Aorta (tissue), 5 donors: Measurements from ENCODE around the gene CCNJL. TPM values are rescaled to one million over a fixed set of nuclear protein-coding genes. Genes with fewer than 3 reads are reported as not detected.
A peak's percentile ranks its signal among the peaks of the same experiment; 100 is the strongest.

Experiments used
- ATAC-seq: fragments of 200-7000 bp; cut with Tn5 transposase; one replicate; pipeline ENCODE4 v1.9.1; 2022; ENCODE audit warnings: moderate library complexity; ENCODE audit not compliant: low FRiP score
- DNase-seq, 2 donors: peaks; one replicate each; pipeline ENCODE4 v3.0.0-alpha.2; 2020
- H3K27ac ChIP-seq, 2 donors: one replicate each; pipeline ENCODE4 v1.5.1; 2013; ENCODE audit warnings: low read length in 2 of 2, mild to moderate bottlenecking in 2 of 2, moderate library complexity in 2 of 2, control low read depth in 1 of 2, inconsistent platforms in 1 of 2, low read depth in 1 of 2
- H3K27me3 ChIP-seq, 2 donors: one replicate each; pipeline ENCODE4 v1.6.1; 2013; ENCODE audit warnings: control low read depth in 1 of 2, low read length in 1 of 2, mild to moderate bottlenecking in 1 of 2, moderate library complexity in 1 of 2; ENCODE audit not compliant: insufficient read depth in 2 of 2, control insufficient read depth in 1 of 2
- H3K36me3 ChIP-seq, 2 donors: one replicate each; pipeline ENCODE4 v1.6.1; 2013; ENCODE audit warnings: control low read depth in 1 of 2, low read length in 1 of 2, mild to moderate bottlenecking in 1 of 2; ENCODE audit not compliant: insufficient read depth in 2 of 2, control insufficient read depth in 1 of 2
- H3K4me1 ChIP-seq, 2 donors: one replicate each; pipeline ENCODE4 v1.6.1; 2013; ENCODE audit warnings: low read length in 2 of 2, control low read depth in 1 of 2, mild to moderate bottlenecking in 1 of 2, moderate library complexity in 1 of 2; ENCODE audit not compliant: insufficient read depth in 2 of 2, control insufficient read depth in 1 of 2
- H3K4me3 ChIP-seq, 2 donors: one replicate each; pipeline ENCODE4 v1.5.1; 2013; ENCODE audit warnings: low read length in 2 of 2, control low read depth in 1 of 2, mild to moderate bottlenecking in 1 of 2
- H3K9me3 ChIP-seq: one replicate; pipeline ENCODE4 v1.6.1; 2013; ENCODE audit warnings: mild to moderate bottlenecking, low read length; ENCODE audit not compliant: control insufficient read depth
- WGBS, 2 donors: extraction: QIAGEN DNeasy Blood & Tissue Kit; methylation state at CpG; one replicate each; pipeline ENCODE4 v1.1.7; 2013; 5-methylcytosine and 5-hydroxymethylcytosine counted together
- intact Hi-C, 2 donors: fragments of 100-400 bp; cut with DNase I; formaldehyde crosslinking; loops; one replicate each; pipeline versions ENCODE4 v1.14.2 to v1.15.0; 2022
- polyA plus RNA-seq, 2 donors: library from polyadenylated mRNA; stranded (reverse); fragments of 200-250 nt; gene quantifications; one replicate each; pipeline ENCODE4 v1.2.3, GENCODE V29; 2013
- total RNA-seq, 2 donors: library from RNA; stranded (reverse); fragmentation: NEBNext Ultra II Directional; extraction: Animal tissue kit (Norgen Biotek cat#: 25700); gene quantifications; one replicate each; pipeline ENCODE4 v1.2.1, GENCODE V29; 2021
- donor health status: healthy with polysubstance abuse.
- donor health status: Bipolar disorder and iron deficiency.
- donor health status: DM: no; HTN: no; CAD: no.
- donor health status: DM: no; HTN: no; CAD: no.
- donor health status: DM: yes; HTN: yes; CAD: no.

Gene CCNJL
- total and polyA plus RNA-seq, 4 donors = 0.18 to 3.5 (median 2.6) TPM; not detected in 1

GRCh38 chr5:160325716-160326115 is 13.4 kb upstream of the CCNJL start:
- intact Hi-C loops = no loop called here
- Histone ChIP-seq H3K4me1 (no peaks in the 10 kb centered on the region), H3K27ac (no peak overlapping the region), H3K36me3 (no peaks in the 10 kb centered on the region), H3K4me3 (no peak overlapping the region), H3K27me3 (no peaks in the 10 kb centered on the region), H3K9me3 (no peaks in the 10 kb centered on the region)
- WGBS, 2 donors = 86 to 94% methylated on average over 2 of the region's 2 CpGs
- no peak for DNase-seq
- ATAC-seq = no peak

- no peaks in the 10 kb centered on the region for H3K27me3 ChIP-seq
- intact Hi-C loops = no loop called here
- no peaks in the 10 kb centered on the region for H3K4me1 ChIP-seq
- no peaks in the 10 kb centered on the region for H3K9me3 ChIP-seq
- H3K27ac ChIP-seq = no peak overlapping the region
- ATAC-seq = no peak
- H3K4me3 ChIP-seq = no peak overlapping the region
- no peak for DNase-seq
- no peaks in the 10 kb centered on the region for H3K36me3 ChIP-seq
- WGBS, 2 donors = 79 to 84% methylated on average over 2 of the region's 2 CpGs
These were observed 12.5 kb upstream of the CCNJL start for GRCh38 chr5:160324886-160325285.

- H3K9me3 ChIP-seq = no peaks in the 10 kb centered on the region
- DNase-seq (no peak), ATAC-seq (no peak)
- WGBS, 2 donors = 95 to 99% methylated on average over 4 of the region's 4 CpGs
- H3K27ac ChIP-seq = no peak overlapping the region
- no peaks in the 10 kb centered on the region for H3K36me3 ChIP-seq
- H3K4me3 ChIP-seq = no peak overlapping the region
- intact Hi-C loops = no loop called here
- no peaks in the 10 kb centered on the region for H3K4me1 ChIP-seq
- H3K27me3 ChIP-seq = no peaks in the 10 kb centered on the region
These were observed 6.0 kb upstream of the CCNJL start for GRCh38 chr5:160318409-160318808.

- Histone ChIP-seq H3K4me1 (no peaks in the 10 kb centered on the region), H3K4me3 (no peak overlapping the region), H3K36me3 (no peaks in the 10 kb centered on the region), H3K27me3 (no peaks in the 10 kb centered on the region), H3K27ac (no peak overlapping the region), H3K9me3 (no peaks in the 10 kb centered on the region)
- 78 to 80% methylated on average over 5 of the region's 5 CpGs for WGBS, 2 donors
- no peak for DNase-seq
- ATAC-seq = no peak
- intact Hi-C loops = no loop called here
These were observed 5.1 kb upstream of the CCNJL start for GRCh38 chr5:160317434-160317833.

- no peak overlapping the region for H3K4me3 ChIP-seq
- DNase-seq (no peak), ATAC-seq (no peak)
- H3K27ac ChIP-seq = no peak overlapping the region
- H3K27me3 ChIP-seq = no peaks in the 10 kb centered on the region
- H3K9me3 ChIP-seq = no peaks in the 10 kb centered on the region
- intact Hi-C loops = no loop called here
- H3K36me3 ChIP-seq = no peaks in the 10 kb centered on the region
- WGBS, 2 donors = 83 to 86% methylated on average over 1 of the region's 1 CpG
- no peaks in the 10 kb centered on the region for H3K4me1 ChIP-seq
These were observed 3.6 kb upstream of the CCNJL start for GRCh38 chr5:160315968-160316367.

- ATAC-seq = no peak
- no peak for DNase-seq
- Histone ChIP-seq H3K27ac (no peak overlapping the region), H3K9me3 (no peaks in the 10 kb centered on the region), H3K36me3 (no peaks in the 10 kb centered on the region), H3K4me1 (no peaks in the 10 kb centered on the region), H3K27me3 (no peaks in the 10 kb centered on the region), H3K4me3 (peak overlapping the region in 1 of 2 donors; percentile 66)
- intact Hi-C loops = no loop called here
- 25 to 26% methylated on average over 8 of the region's 8 CpGs for WGBS, 2 donors
These were observed 780 bp upstream of the CCNJL start for GRCh38 chr5:160312960-160313727.

- Histone ChIP-seq H3K4me1 (no peaks in the 10 kb centered on the region), H3K9me3 (no peaks in the 10 kb centered on the region), H3K4me3 (peak overlapping the region; percentile 7 to 66), H3K27ac (no peak overlapping the region), H3K36me3 (no peaks in the 10 kb centered on the region), H3K27me3 (no peaks in the 10 kb centered on the region)
- 2 to 3% methylated on average over 43 to 45 of the region's 45 CpGs for whole genome bisulfite sequencing, 2 donors
- peak; percentile 48 to 78 for DNase-seq
- peak; percentile 64 for ATAC-seq
- intact Hi-C loops = no loop called here
These were observed 752 bp downstream of the CCNJL start for GRCh38 chr5:160311491-160312133.

GRCh38 chr5:160310552-160311295 is 1.6 kb downstream of the CCNJL start:
- ATAC-seq = no peak
- no peak overlapping the region for H3K4me3 ChIP-seq
- H3K27ac ChIP-seq = no peak overlapping the region
- H3K9me3 ChIP-seq = no peaks in the 10 kb centered on the region
- H3K27me3 ChIP-seq = no peaks in the 10 kb centered on the region
- no peak for DNase-seq
- H3K4me1 ChIP-seq = no peaks in the 10 kb centered on the region
- 95 to 99% methylated on average over 4 of the region's 4 CpGs for WGBS, 2 donors
- no peaks in the 10 kb centered on the region for H3K36me3 ChIP-seq
- intact Hi-C loops = no loop called here
